GM12878 (cell line): Measurements from ENCODE around the gene ATP6V0E1. TPM values are rescaled to one million over a fixed set of nuclear protein-coding genes. Genes with fewer than 3 reads are reported as not detected.

ENCODE experiments used
- ATAC-seq: fragments of 200-7000 bp; cut with Tn5 transposase; 3 replicates; pipeline ENCODE4 v1.9.1; 2020; ENCODE audit warnings: mild to moderate bottlenecking, moderate library complexity
- BruUV-seq: library from RNA; stranded (reverse); fragments of 400-500 nt; replicated peaks from 2 replicates; lab custom pipeline; 2021; lab: Mats Ljungman, UMichigan
- CTCF ChIA-PET: fragments of 300-600 bp; sonication (Branson Sonifier 250); formaldehyde crosslinking; extraction: SDS; loops from one replicate; lab custom pipeline; 2021; ENCODE audit warnings: inconsistent platforms; lab: Yijun Ruan, JAX
- POLR2A ChIA-PET: fragments of 350-600 bp; formaldehyde crosslinking; extraction: SDS; loops from one replicate; lab custom pipeline; 2021; ENCODE audit warnings: inconsistent platforms; lab: Charles Lee
- RAD21 ChIA-PET: fragments of 300-600 bp; sonication (Branson Sonifier 250); formaldehyde crosslinking; loops from one replicate; lab custom pipeline; 2023; ENCODE audit warnings: antibody characterized with exemption; ENCODE audit not compliant: unreplicated experiment; lab: Charles Lee
- SMC1A ChIA-PET: fragments of 300-600 bp; sonication (Branson Sonifier 250); formaldehyde crosslinking; loops from one replicate; lab custom pipeline; 2023; ENCODE audit not compliant: unreplicated experiment, uncharacterized antibody; lab: Charles Lee
- DNase-seq: peaks from one replicate; pipeline ENCODE4 v3.0.0-alpha.2; 2011; ENCODE audit warnings: low read depth, low spot score
- FAIRE-seq: peaks from 3 replicates; lab custom pipeline; 2011; peaks lifted over from hg19 to GRCh38; lab: Jason Lieb, UNC
- H2AFZ ChIP-seq: 2 replicates; pipeline ENCODE4 v1.6.0; 2011; ENCODE audit warnings: low read depth, low read length, control low read depth; ENCODE audit not compliant: control insufficient read depth
- H3K27ac ChIP-seq: 2 replicates; pipeline ENCODE4 v1.5.1; 2011; ENCODE audit warnings: control low read depth; ENCODE audit not compliant: control insufficient read depth, insufficient read depth
- H3K27me3 ChIP-seq, 2 experiments: replicated peaks in 1 of 2; 2 replicates each; pipeline versions ENCODE4 v1.6.0 to v1.6.1; 2011; ENCODE audit warnings: low read length in 1 of 2; ENCODE audit not compliant: control insufficient read depth in 2 of 2, insufficient read depth in 2 of 2
- H3K36me3 ChIP-seq, 2 experiments: 2 replicates each; pipeline ENCODE4 v1.5.1; 2011; ENCODE audit warnings: low read length in 1 of 2; ENCODE audit not compliant: control insufficient read depth in 2 of 2, insufficient read depth in 2 of 2
- H3K4me1 ChIP-seq: 2 replicates; pipeline ENCODE4 v1.6.1; 2011; ENCODE audit warnings: mild to moderate bottlenecking, low read length, moderate library complexity, mixed read lengths; ENCODE audit not compliant: control insufficient read depth, insufficient read depth
- H3K4me2 ChIP-seq: 2 replicates; pipeline ENCODE4 v1.6.0; 2011; ENCODE audit warnings: control low read depth; ENCODE audit not compliant: control insufficient read depth, insufficient read depth
- H3K4me3 ChIP-seq: fragments of 200-600 bp; sonication (generic); 2 replicates; pipeline ENCODE4 v1.5.1; 2016
- H3K79me2 ChIP-seq: 2 replicates; pipeline ENCODE4 v1.6.0; 2011; ENCODE audit warnings: low read length; ENCODE audit not compliant: control insufficient read depth, insufficient read depth
- H3K9ac ChIP-seq: 2 replicates; pipeline ENCODE4 v1.8.0; 2011; ENCODE audit warnings: low read length, control low read depth, mixed read lengths; ENCODE audit not compliant: control insufficient read depth, insufficient read depth
- H3K9me3 ChIP-seq: replicated peaks from 3 replicates; pipeline ENCODE4 v1.5.1; 2011; ENCODE audit warnings: mild to moderate bottlenecking, low read length; ENCODE audit not compliant: control insufficient read depth, insufficient read depth
- H4K20me1 ChIP-seq: 2 replicates; pipeline ENCODE4 v1.6.0; 2011; ENCODE audit not compliant: control insufficient read depth, insufficient read depth
- ETV6 ChIP-seq, 2 experiments: fragments of 450-650 bp in 1 of 2; IDR thresholded peaks in 1 of 2; conservative IDR thresholded peaks in 1 of 2; 2 replicates each; pipeline ENCODE4 v1.6.1; 2014; ENCODE audit warnings: antibody characterized with exemption in 1 of 2, borderline replicate concordance in 1 of 2, low read depth in 1 of 2, mild to moderate bottlenecking in 1 of 2, moderate library complexity in 1 of 2
- JUND ChIP-seq: IDR thresholded peaks from 2 replicates; pipeline ENCODE4 v1.6.1; 2012; ENCODE audit warnings: low read depth, mild to moderate bottlenecking, low read length, improper control_type of control experiment, moderate library complexity
- KLF5 ChIP-seq: fragments of 450-650 bp; IDR thresholded peaks from 2 replicates; pipeline ENCODE4 v1.6.1; 2014; ENCODE audit warnings: mild to moderate bottlenecking; ENCODE audit not compliant: partially characterized antibody
- LARP7 ChIP-seq: fragments of 450-650 bp; IDR thresholded peaks from 2 replicates; pipeline ENCODE4 v1.6.1; 2017; ENCODE audit warnings: mild to moderate bottlenecking
- MTA2 ChIP-seq: fragments of 450-650 bp; IDR thresholded peaks from 2 replicates; pipeline ENCODE4 v1.6.1; 2016; ENCODE audit warnings: low read depth, mild to moderate bottlenecking, moderate library complexity
- MTA3 ChIP-seq: IDR thresholded peaks from 2 replicates; pipeline ENCODE4 v1.6.1; 2012; ENCODE audit warnings: low read length, inconsistent platforms, borderline replicate concordance
- MXI1 ChIP-seq: fragments of 150-350 bp; IDR thresholded peaks from 2 replicates; pipeline ENCODE4 v1.6.1; 2011; ENCODE audit warnings: low read depth, mild to moderate bottlenecking, inconsistent platforms, low read length, improper control_type of control experiment
- RUNX3 ChIP-seq: IDR thresholded peaks from 2 replicates; pipeline ENCODE4 v1.6.1; 2012; ENCODE audit warnings: low read length, inconsistent platforms
- SUPT20H ChIP-seq: IDR thresholded peaks from 2 replicates; pipeline ENCODE4 v1.6.1; 2011; ENCODE audit warnings: low read depth, mild to moderate bottlenecking, low read length, moderate library complexity, borderline replicate concordance; ENCODE audit not compliant: control insufficient read depth
- ZNF217 ChIP-seq: fragments of 450-650 bp; IDR thresholded peaks from 2 replicates; pipeline ENCODE4 v1.6.1; 2017; ENCODE audit warnings: antibody characterized with exemption, mild to moderate bottlenecking
- WGBS: methylation state at CpG from one replicate; pipeline ENCODE4 v1.1.6; 2016; ENCODE audit warnings: low lambda C conversion rate; ENCODE audit not compliant: insufficient replicate concordance, insufficient coverage; ENCODE audit errors: missing lambda C conversion rate; 5-methylcytosine and 5-hydroxymethylcytosine counted together
- in situ Hi-C: fragments of 300-500 bp; cut with MboI; formaldehyde crosslinking; loops from 9 replicates; pipeline ENCODE4 v1.14.3; 2018; ENCODE audit warnings: mixed read lengths
- intact Hi-C: fragments of 100-400 bp; cut with micrococcal nuclease; formaldehyde crosslinking; loops from one replicate; pipeline ENCODE4 v1.14.2; 2022; ENCODE audit not compliant: unreplicated experiment
- polyA plus RNA-seq, 11 experiments: library from polyadenylated mRNA; depleted of rRNA in 4 of 11; unstranded in 6 of 11; stranded (reverse) in 5 of 11; fragments of >200 nt; fragmentation: Nextera tagmentation in 4 of 11; fragmentation: Illumina TruSeq in 1 of 11; extraction: Ambion mirVana in 4 of 11; extraction: Trizol in 1 of 11; gene quantifications; 1 replicate in 1 of 11; 2 replicates in 10 of 11; pipeline versions ENCODE4 v1.2.1 to v1.2.3, GENCODE V29; 2011 to 2016; ENCODE audit warnings: inconsistent platforms in 2 of 11, missing spikeins in 2 of 11, low read depth in 1 of 11
- total RNA-seq, 4 experiments: library from RNA; depleted of rRNA in 3 of 4; stranded (reverse); fragments of >200 nt in 3 of 4; fragmentation: Illumina TruSeq in 1 of 4; extraction: Trizol in 1 of 4; gene quantifications; 2 replicates each; pipeline versions ENCODE4 v1.2.1 to v1.2.3, GENCODE V29; 2013 to 2021
- TF ChIP-seq, protein P1 (sequence below): fragments of 450-650 bp; IDR thresholded peaks from 2 replicates; pipeline ENCODE4 v1.6.1; 2017; ENCODE audit warnings: low read depth, mild to moderate bottlenecking, moderate library complexity
- TF ChIP-seq, protein P2 (sequence below): IDR thresholded peaks from 2 replicates; pipeline ENCODE4 v1.6.1; 2012; ENCODE audit warnings: low read depth, low read length, improper control_type of control experiment

The ATP6V0E1 gene
- total and polyA plus RNA-seq, 10 of the 15 experiments (the other 5 are each of a cell fraction or from before 2014, with no cell fraction given) = 143 to 787 (median 306) TPM

DNA sequence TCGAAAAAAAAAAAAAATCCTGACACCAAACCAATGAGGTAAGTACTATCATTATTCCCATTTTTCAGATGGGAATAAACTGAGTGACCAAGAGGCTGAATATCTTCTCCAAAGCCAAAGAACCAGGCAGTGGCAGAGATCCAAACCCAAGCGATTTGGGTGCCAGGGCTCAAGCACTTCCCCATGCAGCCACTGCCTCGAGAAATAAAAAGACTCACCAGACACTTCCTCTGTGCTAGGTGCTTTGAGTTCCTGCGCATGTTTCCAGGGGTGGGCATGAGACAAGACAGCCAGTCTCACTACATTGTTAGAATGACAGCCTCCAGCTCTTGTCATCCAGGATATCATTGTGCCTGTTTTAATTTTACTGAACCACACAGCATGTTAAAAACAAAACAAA is 26.6 kb upstream of the ATP6V0E1 start:
- ChIA-PET RAD21 (no interaction called here), CTCF (no interaction called here), SMC1A (no interaction called here), POLR2A (no interaction called here)
- WGBS = 13% methylated on average over 4 of the region's 4 CpGs
- no peaks in the 10 kb centered on the region for H3K9me3 ChIP-seq
- H2AFZ ChIP-seq = no peak overlapping the region
- BruUV-seq = no TSS peak
- peaks cover 12% of the 10 kb centered on the region for H3K79me2 ChIP-seq
- no peak for FAIRE-seq
- intact Hi-C loops = no loop called here
- TF ChIP-seq SUPT20H = no peak
- TF ChIP-seq MTA2 = no peak
- TF ChIP-seq KLF5 = no peak
- TF ChIP-seq ZNF217 = no peak
- no peak for TF ChIP-seq MXI1
- TF ChIP-seq, protein P1, sequence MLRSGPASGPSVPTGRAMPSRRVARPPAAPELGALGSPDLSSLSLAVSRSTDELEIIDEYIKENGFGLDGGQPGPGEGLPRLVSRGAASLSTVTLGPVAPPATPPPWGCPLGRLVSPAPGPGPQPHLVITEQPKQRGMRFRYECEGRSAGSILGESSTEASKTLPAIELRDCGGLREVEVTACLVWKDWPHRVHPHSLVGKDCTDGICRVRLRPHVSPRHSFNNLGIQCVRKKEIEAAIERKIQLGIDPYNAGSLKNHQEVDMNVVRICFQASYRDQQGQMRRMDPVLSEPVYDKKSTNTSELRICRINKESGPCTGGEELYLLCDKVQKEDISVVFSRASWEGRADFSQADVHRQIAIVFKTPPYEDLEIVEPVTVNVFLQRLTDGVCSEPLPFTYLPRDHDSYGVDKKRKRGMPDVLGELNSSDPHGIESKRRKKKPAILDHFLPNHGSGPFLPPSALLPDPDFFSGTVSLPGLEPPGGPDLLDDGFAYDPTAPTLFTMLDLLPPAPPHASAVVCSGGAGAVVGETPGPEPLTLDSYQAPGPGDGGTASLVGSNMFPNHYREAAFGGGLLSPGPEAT = no peak
- no peak for TF ChIP-seq ETV6 (conservative IDR thresholded peaks at IDR 0.05 in 1 of 2, IDR thresholded peaks at IDR 0.05 in 1 of 2; ENCODE audit: borderline replicate concordance in 1 of 2, low read depth in 1 of 2)
- no peak for TF ChIP-seq LARP7
- TF ChIP-seq JUND = no peak
- no peak for TF ChIP-seq RUNX3
- TF ChIP-seq MTA3 = no peak
- TF ChIP-seq, protein P2, sequence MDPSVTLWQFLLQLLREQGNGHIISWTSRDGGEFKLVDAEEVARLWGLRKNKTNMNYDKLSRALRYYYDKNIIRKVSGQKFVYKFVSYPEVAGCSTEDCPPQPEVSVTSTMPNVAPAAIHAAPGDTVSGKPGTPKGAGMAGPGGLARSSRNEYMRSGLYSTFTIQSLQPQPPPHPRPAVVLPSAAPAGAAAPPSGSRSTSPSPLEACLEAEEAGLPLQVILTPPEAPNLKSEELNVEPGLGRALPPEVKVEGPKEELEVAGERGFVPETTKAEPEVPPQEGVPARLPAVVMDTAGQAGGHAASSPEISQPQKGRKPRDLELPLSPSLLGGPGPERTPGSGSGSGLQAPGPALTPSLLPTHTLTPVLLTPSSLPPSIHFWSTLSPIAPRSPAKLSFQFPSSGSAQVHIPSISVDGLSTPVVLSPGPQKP = no peak
- H3K4me1 ChIP-seq = no peaks in the 10 kb centered on the region; the same call in 1 of the 2 replicates
- H3K4me3 ChIP-seq = no peak overlapping the region
- no peak for DNase-seq
- no peak overlapping the region for H3K4me2 ChIP-seq
- H3K36me3 ChIP-seq = 0 out of 4 replicates have a peak, but pooled peaks cover 0 to under 1% of the 10 kb centered on the region in 2 experiments
- ATAC-seq = no peak
- H3K9ac ChIP-seq = no peak overlapping the region
- H3K27me3 ChIP-seq = no peaks in the 10 kb centered on the region
- no peaks in the 10 kb centered on the region for H4K20me1 ChIP-seq
- H3K27ac ChIP-seq = no peak overlapping the region
- in situ Hi-C loops = no loop called here
